ENCODE data around the gene CASZ1.

GRCh38 chr1:10733474-10734366 is 62.7 kb downstream of the CASZ1 start:
- no peak for TF ChIP-seq CTCF (IDR thresholded peaks at IDR 0.05)
- no peak for TF ChIP-seq POLR2A (IDR thresholded peaks at IDR 0.05)
- TF ChIP-seq POLR2AphosphoS5 (IDR thresholded peaks at IDR 0.05), result no peak
